RWPE1 (cell line): ENCODE data around the gene SLC25A22.

ENCODE experiments used
- CTCF ChIA-PET: fragments of 350-600 bp; sonication (Branson Sonifier 250); formaldehyde crosslinking; extraction: SDS; loops from one replicate; lab custom pipeline; 2021; lab: Yijun Ruan, JAX
- POLR2A ChIA-PET: fragments of 400-600 bp; formaldehyde crosslinking; extraction: SDS; loops from one replicate; lab custom pipeline; 2020; ENCODE audit warnings: antibody characterized with exemption; ENCODE audit not compliant: low non-redundant PET; lab: Yijun Ruan, JAX
- DNase-seq: peaks from one replicate; pipeline ENCODE4 v3.0.0; 2012; ENCODE audit warnings: low spot score
- H3K27ac ChIP-seq: fragments of 450-650 bp; 2 replicates; pipeline ENCODE4 v1.5.1; 2017
- CTCF ChIP-seq: fragments of 450-650 bp; conservative IDR thresholded peaks from 2 replicates; pipeline ENCODE4 v1.5.1; 2017; ENCODE audit warnings: low read depth, mild to moderate bottlenecking

Gene SLC25A22

GRCh38 chr11:843818-844692 lies 46.0 kb upstream of the SLC25A22 start:
- H3K27ac ChIP-seq: peak overlapping the region; percentile 99
- peak; percentile 86 for DNase-seq
- CTCF ChIA-PET: interaction anchor here (0.6 to 1.5 kb wide), 3 partner anchors 81 to 671 kb away, joined by 3 to 5 read pairs (median 4); no protein-coding TSS in a partner anchor
- TF ChIP-seq CTCF: no peak
- POLR2A ChIA-PET: interaction anchor here (1.2 to 1.7 kb wide), 3 partner anchors 11 to 25 kb away, joined by 4 to 7 read pairs (median 5); partner anchors contain the start of gene CD151

- ChIA-PET CTCF (interaction anchor here (0.6 kb wide), 2 partner anchors 35 to 187 kb away, joined by 3 read pairs; no protein-coding TSS in a partner anchor), POLR2A (interaction anchor here (0.5 to 1.7 kb wide), 7 partner anchors 9 to 235 kb away, joined by 3 to 7 read pairs (median 4); partner anchors contain the start of gene CD151)
- DNase-seq: no peak
- TF ChIP-seq CTCF: no peak
- peak overlapping the region; percentile 99 for H3K27ac ChIP-seq
These were observed 45.1 kb upstream of the SLC25A22 start for GRCh38 chr11:843086-843734.

GRCh38 chr11:842370-843002 lies 44.4 kb upstream of the SLC25A22 start, which contains the start of the genes POLR2L and TSPAN4:
POLR2L (minus strand) TSS chr11:842529; CDS start chr11:842508, 21 bp downstream.
TSPAN4 (plus strand) TSS chr11:842852; CDS start chr11:850305, 7,453 bp downstream.
- H3K27ac ChIP-seq: peak within 1 kb of the TSS; percentile 99
- ChIA-PET CTCF (no interaction called here), POLR2A (interaction anchor here (0.5 to 1.7 kb wide), 8 partner anchors 8 to 236 kb away, joined by 3 to 7 read pairs (median 4); partner anchors contain the start of genes CD151 and PNPLA2)
- no peak for TF ChIP-seq CTCF
- DNase-seq: peak; percentile 80

DNA sequence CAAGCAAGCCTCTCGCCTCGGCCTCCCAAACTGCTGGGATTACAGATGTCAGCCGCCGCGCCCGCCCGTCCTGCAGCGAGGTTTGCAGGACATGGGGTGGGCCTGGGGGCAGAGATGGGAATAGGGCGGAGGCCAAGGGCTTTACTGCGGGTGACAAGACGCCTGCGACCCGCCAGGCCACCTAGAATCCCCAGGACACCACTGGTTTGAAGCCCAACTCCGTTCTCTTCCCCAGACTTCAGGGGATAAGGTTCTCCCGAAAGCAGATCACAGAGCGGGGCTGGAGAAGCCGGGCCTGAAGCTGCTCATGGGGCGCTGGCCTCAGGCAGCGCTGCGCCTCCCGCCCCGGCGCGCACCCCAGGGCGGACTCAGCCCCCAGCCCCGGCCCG lies 43.9 kb upstream of the SLC25A22 start:
- CTCF ChIA-PET: no interaction called here
- POLR2A ChIA-PET: interaction anchor here (1.3 kb wide), 1 partner anchor 23 kb away, joined by 4 read pairs; the partner anchor contains the start of gene PNPLA2
- peak overlapping the region; percentile 99 for H3K27ac ChIP-seq
- TF ChIP-seq CTCF: no peak
- no peak for DNase-seq

GRCh38 chr11:839875-840617 lies 42.0 kb upstream of the SLC25A22 start:
- CTCF ChIA-PET: interaction anchor here (0.6 kb wide), 2 partner anchors 212 to 313 kb away, joined by 3 read pairs; no protein-coding TSS in a partner anchor
- POLR2A ChIA-PET: no interaction called here

More at GRCh38 chr11:839875-840617, 42.0 kb upstream of the SLC25A22 start:
- no peak for DNase-seq
- TF ChIP-seq CTCF: peak; percentile 18; the same call in 1 of the 2 replicates
- peak overlapping the region; percentile 99 for H3K27ac ChIP-seq
